Loucy (cell line): Measurements from ENCODE around the gene VPS8.
A peak's percentile ranks its signal among the peaks of the same experiment; 100 is the strongest.

Experiments used
- H2AFZ ChIP-seq: fragments of 200-600 bp; sonication (generic); 2 replicates; pipeline ENCODE4 v1.6.0; 2016; ENCODE audit warnings: antibody characterized with exemption, mild to moderate bottlenecking, low read length, moderate library complexity
- H3F3A ChIP-seq: fragments of 200-600 bp; 2 replicates; pipeline ENCODE4 v1.6.0; 2016; ENCODE audit warnings: antibody characterized with exemption, low read depth, mild to moderate bottlenecking
- H3K27me3 ChIP-seq: fragments of 200-600 bp; sonication (generic); 2 replicates; pipeline ENCODE4 v1.6.1; 2014; ENCODE audit warnings: low read length, mild to moderate bottlenecking; ENCODE audit not compliant: insufficient read depth, poor library complexity, severe bottlenecking
- H3K36me3 ChIP-seq: fragments of 200-600 bp; sonication (generic); 2 replicates; pipeline ENCODE4 v1.6.1; 2016; ENCODE audit warnings: low read length; ENCODE audit not compliant: insufficient read depth
- H3K4me1 ChIP-seq: fragments of 200-600 bp; sonication (generic); 2 replicates; pipeline ENCODE4 v1.5.1; 2014; ENCODE audit warnings: low read length, mild to moderate bottlenecking; ENCODE audit not compliant: insufficient read depth, poor library complexity, severe bottlenecking
- H3K4me2 ChIP-seq: fragments of 200-600 bp; sonication (generic); 2 replicates; pipeline ENCODE4 v1.6.0; 2014; ENCODE audit warnings: antibody characterized with exemption, low read length, low read depth, mild to moderate bottlenecking; ENCODE audit not compliant: poor library complexity, severe bottlenecking
- H3K4me3 ChIP-seq: fragments of 200-600 bp; sonication (generic); 2 replicates; pipeline ENCODE4 v1.5.1; 2014; ENCODE audit warnings: low read length, mild to moderate bottlenecking, mixed read lengths; ENCODE audit not compliant: poor library complexity, severe bottlenecking
- H3K79me2 ChIP-seq: fragments of 200-600 bp; sonication (generic); 2 replicates; pipeline ENCODE4 v1.6.1; 2014; ENCODE audit warnings: low read length; ENCODE audit not compliant: insufficient read depth
- H3K9ac ChIP-seq: fragments of 200-600 bp; sonication (generic); 2 replicates; pipeline ENCODE4 v1.6.0; 2014; ENCODE audit warnings: mild to moderate bottlenecking, low read depth, low read length, moderate library complexity; ENCODE audit not compliant: poor library complexity, severe bottlenecking
- H3K9me2 ChIP-seq: fragments of 200-600 bp; sonication (generic); replicated peaks from 2 replicates; pipeline ENCODE4 v1.6.1; 2016; ENCODE audit warnings: low read depth, low read length, mixed read lengths
- H3K9me3 ChIP-seq: fragments of 200-600 bp; sonication (generic); 2 replicates; pipeline ENCODE4 v1.6.1; 2014; ENCODE audit warnings: mild to moderate bottlenecking, antibody characterized with exemption, low read length, low read depth; ENCODE audit not compliant: insufficient read depth
- H4K20me1 ChIP-seq: fragments of 200-600 bp; sonication (generic); 2 replicates; pipeline ENCODE4 v1.6.0; 2014; ENCODE audit warnings: antibody characterized with exemption, low read length, mild to moderate bottlenecking; ENCODE audit not compliant: insufficient read depth, poor library complexity, severe bottlenecking
- CTCF ChIP-seq: fragments of 200-600 bp; sonication (generic); conservative IDR thresholded peaks from 2 replicates; pipeline ENCODE4 v1.5.1; 2014; ENCODE audit warnings: mild to moderate bottlenecking, antibody characterized with exemption, low read length
- EZH2phosphoT487 ChIP-seq: fragments of 200-600 bp; IDR thresholded peaks from 2 replicates; pipeline ENCODE4 v1.6.1; 2018; ENCODE audit warnings: antibody characterized with exemption, mild to moderate bottlenecking, moderate library complexity, borderline replicate concordance

The VPS8 gene

GRCh38 chr3:184784731-184785500, 27.1 kb upstream of the VPS8 start:
- peaks cover 26% of the 10 kb centered on the region for H3K4me1 ChIP-seq
- H3K9me2 ChIP-seq = no peaks in the 10 kb centered on the region
- no peaks in the 10 kb centered on the region for H3K79me2 ChIP-seq
- no peaks in the 10 kb centered on the region for H4K20me1 ChIP-seq
- H3K36me3 ChIP-seq = no peaks in the 10 kb centered on the region
- peak overlapping the region; percentile 50 for H3K4me2 ChIP-seq
- TF ChIP-seq CTCF (no peak), EZH2phosphoT487 (no peak)
- no peak overlapping the region for H3K9ac ChIP-seq
- H3F3A ChIP-seq = no peaks in the 10 kb centered on the region
- no peaks in the 10 kb centered on the region for H3K9me3 ChIP-seq
- no peaks in the 10 kb centered on the region for H3K27me3 ChIP-seq
- H3K4me3 ChIP-seq = no peak overlapping the region
- no peak overlapping the region for H2AFZ ChIP-seq

- H2AFZ ChIP-seq = no peak overlapping the region
- H3K4me3 ChIP-seq = peak overlapping the region; percentile 38
- no peaks in the 10 kb centered on the region for H3K36me3 ChIP-seq
- H3K79me2 ChIP-seq = no peaks in the 10 kb centered on the region
- no peaks in the 10 kb centered on the region for H3K9me2 ChIP-seq
- no peak overlapping the region for H3K9ac ChIP-seq
- TF ChIP-seq CTCF = no peak
- no peak for TF ChIP-seq EZH2phosphoT487
- H4K20me1 ChIP-seq = no peaks in the 10 kb centered on the region
- H3K27me3 ChIP-seq = no peaks in the 10 kb centered on the region
- peaks cover 26% of the 10 kb centered on the region for H3K4me1 ChIP-seq
- H3K4me2 ChIP-seq = peak overlapping the region; percentile 37
- H3F3A ChIP-seq = no peaks in the 10 kb centered on the region
- no peaks in the 10 kb centered on the region for H3K9me3 ChIP-seq
These were observed 26.1 kb upstream of the VPS8 start for GRCh38 chr3:184785890-184786279.

- Histone ChIP-seq H2AFZ (peak overlapping the region; percentile 28; the same call in 1 of the 2 replicates), H3K9ac (peak overlapping the region; percentile 7), H3K27me3 (no peaks in the 10 kb centered on the region), H3K9me3 (no peaks in the 10 kb centered on the region), H4K20me1 (no peaks in the 10 kb centered on the region), H3K4me1 (peaks cover 26% of the 10 kb centered on the region), H3K79me2 (no peaks in the 10 kb centered on the region), H3K9me2 (no peaks in the 10 kb centered on the region), H3K36me3 (no peaks in the 10 kb centered on the region), H3F3A (no peaks in the 10 kb centered on the region), H3K4me2 (peak overlapping the region; percentile 37), H3K4me3 (peak overlapping the region; percentile 38)
- TF ChIP-seq EZH2phosphoT487 (no peak), CTCF (no peak)
These were observed 25.6 kb upstream of the VPS8 start for GRCh38 chr3:184786280-184786941.
